CD4-positive, alpha-beta T cell treated with Interleukin-1 beta for 1 hour (primary cell): Measurements from ENCODE around the gene H2BK1.

Experiments
- DNase-seq, 2 donors: peaks; one replicate each; pipeline ENCODE4 v3.0.0-alpha.2; 2020 to 2022

H2BK1 gene

GRCh38 chr7:151175793-151176311 is 34.4 kb downstream of the H2BK1 start:
- DNase-seq = no peak

GRCh38 chr7:151175047-151175792 is 35.1 kb downstream of the H2BK1 start:
- no peak for DNase-seq

GRCh38 chr7:151174246-151175046 is 35.8 kb downstream of the H2BK1 start:
- DNase-seq = peak; percentile 18 to 49

- no peak for DNase-seq
Observed at GRCh38 chr7:151173386-151174245, 36.7 kb downstream of the H2BK1 start.

GRCh38 chr7:151172273-151173141 is 37.8 kb downstream of the H2BK1 start:
- peak; percentile 80 to 81 for DNase-seq

- DNase-seq = no peak
Observed at GRCh38 chr7:151168787-151169162, 41.5 kb downstream of the H2BK1 start.

GRCh38 chr7:151168003-151168786 is 42.1 kb downstream of the H2BK1 start:
- peak; percentile 54 to 67 for DNase-seq

GRCh38 chr7:151167197-151167961 is 42.9 kb downstream of the H2BK1 start, which contains the start of gene GBX1:
TSS of gene GBX1 (minus strand) at chr7:151167694. CDS start at chr7:151167548, 146 bp downstream.
- peak in 1 of 2 donors; percentile 11 for DNase-seq

- DNase-seq = no peak
Observed at GRCh38 chr7:151166629-151167196, 43.6 kb downstream of the H2BK1 start.

- no peak for DNase-seq
Observed at GRCh38 chr7:151161757-151162156, 48.5 kb downstream of the H2BK1 start.
